ENCODE data around the gene SIPA1L3. TPM values are rescaled to one million over a fixed set of nuclear protein-coding genes. Genes with fewer than 3 reads are reported as not detected.

The SIPA1L3 gene
- total and polyA plus RNA-seq, 10 of the 15 experiments (the other 5 are each of a cell fraction or from before 2014, with no cell fraction given) = 0.24 to 66.2 (median 19.1) TPM

GRCh38 chr19:38006361-38007045, 99.5 kb downstream of the SIPA1L3 start (continued):
- TF ChIP-seq CTCF (IDR thresholded peaks at IDR 0.05 in 2 of 3, conservative IDR thresholded peaks at IDR 0.05 in 1 of 3; ENCODE audit: control insufficient read depth in 2 of 3, extremely low read depth in 1 of 3, insufficient read depth in 1 of 3, low read depth in 3 of 3, low read length in 3 of 3) = no peak
- TF ChIP-seq EED (IDR thresholded peaks at IDR 0.05; ENCODE audit: low read depth) = peak; percentile 40
- no peak for TF ChIP-seq SMAD1 (IDR thresholded peaks at IDR 0.05; ENCODE audit: low read depth, partially characterized antibody)
- peak; percentile 68 for TF ChIP-seq MEF2B (IDR thresholded peaks at IDR 0.05; ENCODE audit: partially characterized antibody, poor library complexity, severe bottlenecking)
- TF ChIP-seq CHD4 (IDR thresholded peaks at IDR 0.05) = 0 out of 2 replicates have a peak, but pooled peaks have one; percentile 30
- TF ChIP-seq SIN3A (IDR thresholded peaks at IDR 0.05; ENCODE audit: low read depth, low read length) = no peak
- TF ChIP-seq GABPA (IDR thresholded peaks at IDR 0.05; ENCODE audit: low read depth) = no peak
- TF ChIP-seq ZNF687 (IDR thresholded peaks at IDR 0.05) = peak; percentile 98
- TF ChIP-seq RAD21 (IDR thresholded peaks at IDR 0.05; ENCODE audit: insufficient read depth, low read depth, low read length) = no peak
- no peak for TF ChIP-seq MLLT1 (IDR thresholded peaks at IDR 0.05)
- TF ChIP-seq GATAD2B (conservative IDR thresholded peaks at IDR 0.05; ENCODE audit: low read depth) = peak; percentile 77
- TF ChIP-seq USF1 (IDR thresholded peaks at IDR 0.05; ENCODE audit: borderline replicate concordance, extremely low read length, insufficient read depth, low read depth, low read length) = no peak
- TF ChIP-seq PRDM15 (CRISPR knock-in tag; IDR thresholded peaks at IDR 0.05) = no peak

Data from GM12878 (cell line).